ENCODE measurements around the gene GSTP1. TPM values are rescaled to one million over a fixed set of nuclear protein-coding genes. Genes with fewer than 3 reads are reported as not detected.

GSTP1 gene
- total and polyA plus RNA-seq, 9 of the 15 experiments (the other 6 are each of a cell fraction or from before 2014, with no cell fraction given), result 592 to 2,150 (median 1,204) TPM

GRCh38 chr11:67572747-67573419 is 10.7 kb upstream of the GSTP1 start:
- intact Hi-C loops (cut with micrococcal nuclease) (loop anchor here (2.0 to 5.0 kb wide), 2 partner anchors 34 to 56 kb away; partner anchors contain the start of genes NDUFV1 and NUDT8), in situ Hi-C loops (cut with MboI) (loop anchor here (5.0 kb wide), 1 partner anchor 79 kb away; the partner anchor contains the start of gene ACY3)
- no peaks in the 10 kb centered on the region for H3K36me3 ChIP-seq (ENCODE audit: control insufficient read depth, insufficient read depth, low read length)
- no peak overlapping the region for H3K4me3 ChIP-seq
- H3K9me3 ChIP-seq (replicated peaks; ENCODE audit: control insufficient read depth, insufficient read depth, low read depth, low read length), result no peaks in the 10 kb centered on the region
- no peaks in the 10 kb centered on the region for H4K20me1 ChIP-seq (replicated peaks; ENCODE audit: control insufficient read depth, insufficient read depth, low read length)
- H3K4me2 ChIP-seq (ENCODE audit: insufficient read depth, low read length), result peak overlapping the region; percentile 81
- no peaks in the 10 kb centered on the region for H3K27me3 ChIP-seq (ENCODE audit: control insufficient read depth in 2 of 2, insufficient read depth in 2 of 2, low read length in 2 of 2)
- FAIRE-seq (peak; percentile 85), ATAC-seq (peak; percentile 85), DNase-seq (ENCODE audit: extremely low read depth in 1 of 4, low spot score in 3 of 4) (peak; percentile 30 to 87 (median 48))
- CTCF ChIA-PET (ENCODE audit: low intra/inter-chr PET ratio), result interaction anchor here (0.5 to 1.2 kb wide), 4 partner anchors 35 to 159 kb away, joined by 3 to 7 read pairs (median 4); no protein-coding TSS in a partner anchor
- peak overlapping the region; percentile 90 for H2AFZ ChIP-seq (ENCODE audit: low read depth, low read length)
- POLR2A ChIA-PET, result interaction anchor here (0.6 to 2.5 kb wide), 5 partner anchors 10 to 162 kb away, joined by 3 to 20 read pairs (median 4); partner anchors contain the start of gene GSTP1
- no TSS peak for BruUV-seq (replicated peaks)
- H3K9me1 ChIP-seq (ENCODE audit: control insufficient read depth, insufficient read depth, low read length), result no peaks in the 10 kb centered on the region
- WGBS (ENCODE audit: insufficient coverage, low coverage, missing lambda C conversion rate), result 10% methylated on average over 21 of the region's 21 CpGs
- peak overlapping the region; percentile 67; the same call in 2 of the 3 replicates for H3K27ac ChIP-seq (ENCODE audit: extremely low read depth, low read depth, low read length)
- H3K9ac ChIP-seq (ENCODE audit: insufficient read depth in 1 of 2, low read depth in 2 of 2, low read length in 2 of 2), result peak overlapping the region; percentile 33 to 80; a peak in 2 of 4 replicates
- peaks cover 15 to 21% of the 10 kb centered on the region in 2 experiments; a peak in 4 of 5 replicates for H3K4me1 ChIP-seq (replicated peaks in 1 of 2; ENCODE audit: control insufficient read depth in 2 of 2, insufficient read depth in 2 of 2, low read length in 2 of 2)
- no peaks in the 10 kb centered on the region for H3K79me2 ChIP-seq (ENCODE audit: control insufficient read depth, insufficient read depth, low read length)
- TF ChIP-seq REST (IDR thresholded peaks at IDR 0.05; ENCODE audit: borderline replicate concordance) (peak; percentile 74), REST (CRISPR knock-in tag; IDR thresholded peaks at IDR 0.05; ENCODE audit: low read depth) (0 out of 2 replicates have a peak, but pooled peaks have one; percentile 42), ZNF449 (CRISPR knock-in tag; IDR thresholded peaks at IDR 0.05) (no peak), ARHGAP35 (IDR thresholded peaks at IDR 0.05; ENCODE audit: partially characterized antibody) (no peak), FOXK2 (conservative IDR thresholded peaks at IDR 0.05 in 1 of 2, IDR thresholded peaks at IDR 0.05 in 1 of 2; ENCODE audit: low read depth in 2 of 2) (peak; percentile 87 to 89), ETV5 (CRISPR knock-in tag; IDR thresholded peaks at IDR 0.05; ENCODE audit: low read depth) (peak; percentile 57; the same call in 1 of the 2 replicates), CREBBP (IDR thresholded peaks at IDR 0.05; ENCODE audit: low read depth, low read length) (no peak), ARID1B (IDR thresholded peaks at IDR 0.05) (peak; percentile 79), CBFA2T2 (conservative IDR thresholded peaks at IDR 0.05) (peak; percentile 66), RBM39 (optimal IDR thresholded peaks at IDR 0.05; ENCODE audit: low read depth, low read length) (no peak), CBX3 (IDR thresholded peaks at IDR 0.05; ENCODE audit: borderline replicate concordance in 1 of 2, low read length in 2 of 2) (no peak), ZFX (CRISPR knock-in tag; IDR thresholded peaks at IDR 0.05) (peak; percentile 97)
